HT-29 (cell line): ENCODE results near the gene SMDT1. TPM values are rescaled to one million over a fixed set of nuclear protein-coding genes. Genes with fewer than 3 reads are reported as not detected.
"Not testable (repeated sequence)": the region's sequence is repeated elsewhere in the genome, so short reads cannot be mapped to it uniquely, and the experiment has no call there.

ENCODE experiments used
- DNase-seq: peaks from one replicate; pipeline ENCODE4 v3.0.0-alpha.2; 2015; ENCODE audit warnings: low spot score
- total RNA-seq: library from RNA; depleted of rRNA; stranded (reverse); fragments of >200 nt; shearing (Covaris generic); gene quantifications from 2 replicates; pipeline ENCODE4 v1.2.3, GENCODE V29; 2014

SMDT1 gene
- total RNA-seq, 1 experiment from 2014 or later: 18.9 TPM

DNA sequence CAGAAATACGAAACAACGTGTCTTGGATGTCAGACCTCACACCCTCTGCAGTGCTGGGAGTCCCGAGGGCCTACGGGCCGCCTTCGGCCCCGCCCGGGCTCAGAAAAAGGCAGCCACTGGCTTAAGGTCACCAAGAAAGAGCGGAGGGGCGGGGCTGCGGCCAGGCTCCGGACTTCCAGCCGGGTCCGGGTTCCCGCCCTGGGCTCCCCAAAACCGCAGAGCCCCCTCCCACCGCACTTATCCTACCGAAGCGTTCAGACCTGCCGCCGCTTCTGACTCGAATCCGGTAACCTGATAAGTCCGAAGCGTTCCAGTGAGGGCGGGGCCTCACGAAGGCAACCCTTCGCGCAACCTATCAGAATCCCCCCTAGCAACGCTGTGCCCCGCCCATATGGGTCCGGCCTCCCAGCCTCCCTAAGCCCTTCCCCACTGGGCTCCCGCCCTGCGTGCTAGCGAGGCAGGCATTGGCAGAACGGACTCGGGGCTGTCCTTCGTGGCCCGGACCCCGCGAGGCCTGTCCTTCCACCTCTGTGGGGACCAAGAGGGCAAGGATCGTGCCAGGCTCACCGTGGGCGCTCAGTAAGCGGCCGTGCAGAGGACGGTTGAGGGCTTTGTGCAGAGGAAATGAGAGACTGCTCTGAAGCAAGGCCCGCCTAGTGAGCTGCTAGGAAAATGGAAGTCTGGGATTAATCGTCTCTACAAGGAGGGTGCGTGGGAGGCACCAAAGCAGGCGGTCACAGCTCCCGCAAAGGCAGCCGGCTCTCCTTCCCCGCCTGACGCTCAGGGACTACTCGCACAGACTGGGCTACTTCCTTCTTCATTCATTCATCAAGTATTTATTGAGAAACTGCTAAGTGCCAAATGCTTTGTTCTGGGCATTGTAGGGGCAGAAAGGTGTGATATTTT lies 8.7 kb upstream of the SMDT1 start, which contains the start of gene NAGA:
Gene NAGA, minus strand, starts transcription at position 296 of the 906 bp plus-strand sequence. CDS start 515 bp downstream, outside the sequence.
- peak; percentile 92 for DNase-seq

DNA sequence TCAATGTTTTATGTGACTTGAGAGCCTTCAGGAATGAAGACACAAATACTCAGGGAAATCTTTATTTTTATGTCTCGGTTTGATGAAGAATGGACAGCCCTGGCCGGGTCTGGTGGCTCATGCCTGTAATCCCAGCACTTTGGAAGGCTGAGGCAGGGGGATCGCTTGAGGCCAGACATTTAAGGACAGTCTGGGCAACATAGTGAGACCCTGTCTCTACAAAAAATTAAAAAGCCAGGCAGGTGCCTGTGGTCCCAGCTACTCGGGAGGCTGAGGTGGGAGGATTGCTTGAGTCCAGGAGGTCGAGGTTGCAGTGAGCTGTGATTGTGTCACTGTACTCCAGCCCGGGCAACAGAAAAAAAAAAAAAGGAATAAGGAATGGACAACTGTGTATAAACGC lies 8.0 kb upstream of the SMDT1 start:
- DNase-seq: not testable (repeated sequence)

DNA sequence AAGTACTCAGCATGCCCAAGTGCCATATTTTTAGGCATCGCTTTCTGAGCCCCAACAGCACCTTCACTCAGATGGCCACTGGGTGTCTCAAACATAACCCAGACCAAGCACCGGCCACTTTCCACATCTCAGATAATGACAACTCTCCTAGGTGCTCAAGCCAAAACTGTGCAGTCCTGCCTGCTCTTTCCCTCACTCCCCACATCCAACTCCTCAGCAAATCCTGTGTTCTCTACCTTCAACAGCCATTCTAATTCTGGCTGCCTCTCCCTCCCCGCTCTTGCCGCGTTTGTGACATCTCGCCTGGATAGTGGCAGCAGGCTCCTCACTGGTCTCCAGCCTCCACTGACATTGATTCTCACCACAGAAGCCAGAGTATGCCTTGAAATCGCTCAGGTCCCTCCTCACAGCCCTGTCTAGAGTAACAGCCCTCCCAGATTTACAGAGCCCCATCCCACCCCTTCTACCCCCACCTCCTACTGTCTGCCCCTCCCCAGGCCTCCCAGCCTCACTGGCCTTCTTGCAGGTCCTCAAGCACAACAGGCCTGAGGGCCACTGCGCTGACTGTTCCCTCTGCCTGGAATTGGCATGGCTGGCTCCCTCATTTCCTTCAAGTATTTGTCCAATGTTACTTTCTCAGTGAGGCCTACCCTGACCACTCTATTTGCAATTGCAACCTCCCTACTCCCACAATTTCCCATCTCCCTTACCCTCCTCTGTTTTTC lies 6.7 kb upstream of the SMDT1 start:
- peak; percentile 14 for DNase-seq

DNA sequence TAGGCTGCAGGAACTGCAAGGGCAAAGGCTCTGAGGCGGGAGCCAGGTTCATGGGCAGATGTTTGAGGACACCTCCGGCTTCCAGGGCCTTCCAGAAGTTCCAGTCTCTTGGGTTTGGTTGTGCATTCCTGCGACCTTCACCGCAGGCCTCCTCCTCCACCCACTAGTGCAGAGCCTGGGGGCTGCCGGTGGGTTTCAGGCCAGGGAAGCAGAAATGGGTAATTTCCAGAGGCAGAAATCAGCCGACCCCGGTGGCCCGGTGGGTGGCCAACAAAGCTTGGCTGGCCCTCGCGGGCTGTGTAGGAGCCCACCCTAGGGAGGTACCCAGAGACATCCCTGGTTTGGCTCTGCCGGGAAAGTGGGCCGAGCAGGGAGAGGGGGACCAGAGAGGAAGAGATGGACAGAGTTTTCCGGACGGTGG lies 5.9 kb upstream of the SMDT1 start:
- no peak for DNase-seq

DNA sequence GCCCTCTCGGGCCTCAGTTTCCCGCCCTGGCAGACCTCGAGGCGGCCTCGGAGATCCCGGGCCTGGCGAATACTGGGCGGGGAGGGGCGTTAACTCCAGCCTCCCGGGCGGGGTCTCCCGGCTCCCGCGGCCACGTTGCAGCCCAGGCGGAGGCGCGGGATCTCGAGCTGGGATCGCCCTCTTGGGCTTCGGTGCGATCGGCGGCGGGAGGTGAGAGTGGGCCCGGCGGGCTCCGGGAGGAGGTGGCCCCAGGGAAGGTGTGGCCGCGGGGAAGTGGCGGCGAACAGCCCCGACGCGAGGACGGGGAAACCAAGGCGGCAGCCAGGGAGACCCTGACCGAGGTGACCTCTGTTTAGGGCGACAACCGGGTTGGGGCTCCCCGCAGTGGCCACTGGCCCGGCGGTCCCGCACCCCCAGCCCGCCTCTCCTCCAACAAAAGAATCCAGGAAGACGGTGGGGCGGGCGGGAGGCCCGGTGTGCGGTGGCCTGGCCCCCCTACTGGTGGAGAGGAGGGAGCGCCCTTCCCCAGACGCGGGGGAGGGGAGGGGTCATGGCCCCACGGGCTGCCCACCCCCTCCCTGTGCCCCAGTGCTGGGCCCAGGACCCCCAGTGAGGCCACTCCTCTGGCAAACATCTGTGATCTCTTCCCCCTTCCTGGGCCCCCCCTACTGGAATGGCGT lies 5.2 kb upstream of the SMDT1 start, which contains the start of gene PHETA2:
Gene PHETA2, plus strand, starts transcription at position 117 of the 680 bp plus-strand sequence. CDS start 3,046 bp downstream, outside the sequence.
- peak; percentile 25 for DNase-seq

DNA sequence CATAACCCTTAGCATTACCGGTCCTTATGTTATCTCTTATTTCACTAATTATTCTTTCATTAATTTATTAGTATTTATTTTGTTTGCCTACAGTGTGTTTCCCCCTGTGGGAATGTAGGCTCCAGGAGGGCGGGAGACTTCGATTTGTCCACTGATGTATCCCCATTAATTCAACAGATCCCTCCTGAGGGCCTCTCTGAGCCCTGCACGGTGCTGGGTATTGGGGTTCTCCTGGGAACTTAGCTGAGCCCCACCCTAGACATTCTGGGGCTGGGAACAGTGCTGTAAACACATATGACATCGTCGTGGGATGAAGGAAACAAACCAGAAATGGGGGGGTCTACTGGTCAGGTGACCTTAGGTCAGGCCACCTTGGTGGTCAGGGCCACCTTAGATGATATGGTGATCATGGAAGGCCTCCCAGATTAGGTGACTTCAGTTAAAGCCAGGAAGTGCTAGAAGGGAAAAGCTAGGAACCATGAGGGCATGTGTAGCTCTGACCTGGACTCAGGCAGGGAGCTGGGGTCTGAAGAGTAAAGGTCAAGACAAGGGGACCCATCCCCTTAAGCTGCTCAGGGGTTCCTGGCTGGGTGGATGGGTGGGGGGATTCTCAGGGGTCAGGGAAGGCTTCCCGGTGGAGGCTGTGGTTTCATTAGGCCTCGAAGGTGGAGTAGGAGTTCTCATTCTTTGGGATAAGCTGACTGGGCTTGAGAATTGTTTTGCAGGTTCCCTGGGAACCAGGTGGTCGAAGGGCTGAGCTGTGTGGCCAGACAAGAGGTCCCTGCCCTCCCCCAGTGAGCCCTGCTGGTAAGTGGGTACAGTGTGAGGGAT lies 4.4 kb upstream of the SMDT1 start:
- DNase-seq: no peak

DNA sequence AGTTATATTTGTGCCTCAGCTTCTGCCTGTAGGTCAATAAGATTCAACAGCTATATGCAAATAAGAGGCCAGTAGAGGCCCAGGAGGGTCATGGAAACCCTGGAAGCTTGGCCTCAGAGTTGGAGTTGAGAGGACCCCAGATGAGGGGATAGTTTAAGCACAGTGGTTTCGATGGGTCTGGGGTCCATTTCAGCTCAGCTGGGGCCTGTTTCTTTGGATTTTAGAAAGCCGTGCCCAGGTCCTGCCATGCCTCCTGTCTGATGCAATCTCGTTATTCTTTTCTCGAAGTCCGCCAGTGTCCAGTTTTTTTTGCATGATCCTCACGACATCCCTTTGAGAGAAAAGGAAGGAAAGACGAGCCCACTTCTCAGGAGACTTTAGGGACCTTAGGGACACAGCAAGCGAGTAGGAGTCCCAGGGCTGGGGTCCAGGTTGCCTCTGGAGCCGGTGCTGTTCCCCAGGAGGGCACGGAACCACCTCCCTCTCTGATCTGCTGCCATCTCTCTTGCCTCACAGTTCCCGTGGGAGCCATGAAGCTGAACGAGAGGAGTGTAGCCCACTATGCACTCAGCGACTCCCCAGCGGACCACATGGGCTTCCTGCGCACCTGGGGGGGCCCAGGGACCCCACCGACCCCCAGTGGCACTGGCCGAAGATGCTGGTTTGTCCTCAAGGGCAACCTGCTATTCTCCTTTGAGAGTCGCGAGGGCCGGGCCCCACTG lies 2.6 kb upstream of the SMDT1 start:
- DNase-seq: no peak

DNA sequence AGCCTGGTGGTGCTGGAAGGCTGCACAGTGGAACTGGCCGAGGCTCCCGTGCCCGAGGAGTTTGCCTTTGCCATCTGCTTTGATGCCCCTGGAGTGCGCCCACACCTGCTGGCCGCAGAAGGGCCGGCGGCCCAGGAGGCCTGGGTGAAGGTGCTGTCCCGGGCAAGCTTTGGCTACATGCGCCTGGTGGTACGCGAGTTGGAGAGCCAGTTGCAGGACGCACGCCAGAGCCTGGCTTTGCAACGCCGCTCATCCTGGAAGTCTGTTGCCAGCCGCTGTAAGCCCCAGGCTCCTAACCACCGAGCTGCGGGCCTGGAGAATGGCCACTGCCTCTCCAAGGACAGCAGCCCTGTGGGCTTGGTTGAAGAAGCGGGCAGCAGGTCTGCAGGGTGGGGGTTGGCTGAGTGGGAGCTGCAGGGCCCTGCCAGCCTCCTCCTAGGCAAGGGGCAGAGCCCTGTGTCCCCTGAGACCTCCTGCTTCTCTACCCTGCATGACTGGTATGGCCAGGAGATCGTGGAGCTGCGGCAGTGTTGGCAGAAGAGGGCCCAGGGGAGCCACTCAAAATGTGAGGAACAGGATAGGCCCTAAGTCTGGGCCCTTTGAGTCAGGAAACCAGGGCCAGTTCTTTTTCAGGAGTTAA lies 1.9 kb upstream of the SMDT1 start:
- no peak for DNase-seq

DNA sequence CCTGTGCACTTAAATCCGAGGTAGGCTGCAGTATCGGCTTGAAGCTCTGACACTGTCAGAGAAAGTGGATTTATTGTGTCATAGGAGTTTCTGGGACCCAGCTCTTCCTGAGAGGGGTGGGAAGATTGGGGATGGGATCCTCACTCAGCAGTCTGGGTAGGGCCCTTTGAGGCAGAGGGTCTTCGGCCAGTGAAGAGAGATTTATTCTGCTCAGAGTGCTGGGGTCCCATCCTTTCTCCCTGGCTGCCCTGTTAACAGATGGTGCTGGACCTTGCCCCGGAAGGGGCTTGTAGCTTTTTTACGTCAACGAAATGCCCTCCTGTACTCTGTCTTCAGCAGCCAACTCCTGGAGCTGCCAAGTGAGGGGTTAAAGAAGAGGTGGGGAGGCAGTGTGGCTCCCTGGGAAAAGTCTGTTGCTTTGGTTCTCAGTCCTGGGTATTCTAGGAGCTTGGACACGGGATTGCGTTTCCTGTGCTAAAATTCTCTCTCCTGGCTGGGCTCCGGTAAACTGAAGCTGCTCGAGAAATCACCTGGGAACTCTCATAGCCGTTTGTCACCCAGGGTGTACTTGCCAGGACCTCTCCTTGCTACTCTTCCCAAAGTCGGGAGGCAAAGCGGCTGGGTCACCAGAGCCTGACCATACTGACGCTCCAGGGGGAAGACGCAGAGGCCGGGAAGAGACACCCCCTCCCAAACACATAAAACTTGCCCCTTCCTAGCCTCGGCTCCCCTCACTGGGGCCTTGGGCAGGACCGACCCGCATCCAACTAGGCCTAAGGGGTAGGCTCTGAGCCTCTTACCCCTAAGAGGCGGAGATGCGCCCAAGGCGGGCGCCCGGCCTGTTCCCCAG lies 806 bp upstream of the SMDT1 start:
- DNase-seq: no peak

DNA sequence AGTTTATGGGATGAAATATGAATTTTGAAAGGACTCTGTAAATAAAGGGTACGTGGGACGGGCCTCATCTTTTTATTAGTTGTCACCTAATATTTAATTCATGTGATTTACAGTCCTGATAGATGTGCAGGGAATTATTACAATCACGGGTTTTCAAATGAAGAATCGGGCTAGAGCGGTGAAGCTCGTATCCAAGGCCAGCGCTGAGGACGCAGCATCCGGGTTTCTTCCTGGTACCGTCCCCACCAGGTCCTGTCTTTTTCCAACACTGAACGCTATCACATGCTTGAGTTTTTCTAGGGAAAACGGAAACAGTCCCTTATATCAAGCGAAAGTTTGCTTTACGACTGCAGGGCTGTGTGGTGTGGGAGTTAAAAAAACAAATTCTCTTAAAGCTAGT lies 787 bp downstream of the SMDT1 start:
- peak; percentile 39 for DNase-seq

DNA sequence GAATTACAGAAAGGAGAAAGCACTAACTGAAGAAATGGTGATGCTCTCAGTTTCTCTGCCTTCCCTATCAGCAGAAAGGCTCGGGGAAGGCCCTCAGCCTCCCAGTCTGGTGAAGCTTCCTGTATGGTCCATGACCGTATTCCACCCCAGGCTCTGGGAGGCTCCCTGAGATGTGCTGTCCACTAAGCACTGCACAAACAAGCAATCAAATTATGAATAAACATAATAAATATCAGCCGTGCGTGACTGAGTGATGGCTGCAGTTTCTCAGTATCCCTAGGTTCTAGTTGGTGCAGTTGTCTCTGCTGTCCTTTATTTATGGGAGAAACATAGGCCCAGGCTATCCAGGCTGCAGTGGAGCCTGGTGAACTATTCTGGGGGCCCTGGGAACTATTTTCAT lies 3.6 kb downstream of the SMDT1 start:
- DNase-seq: no peak

DNA sequence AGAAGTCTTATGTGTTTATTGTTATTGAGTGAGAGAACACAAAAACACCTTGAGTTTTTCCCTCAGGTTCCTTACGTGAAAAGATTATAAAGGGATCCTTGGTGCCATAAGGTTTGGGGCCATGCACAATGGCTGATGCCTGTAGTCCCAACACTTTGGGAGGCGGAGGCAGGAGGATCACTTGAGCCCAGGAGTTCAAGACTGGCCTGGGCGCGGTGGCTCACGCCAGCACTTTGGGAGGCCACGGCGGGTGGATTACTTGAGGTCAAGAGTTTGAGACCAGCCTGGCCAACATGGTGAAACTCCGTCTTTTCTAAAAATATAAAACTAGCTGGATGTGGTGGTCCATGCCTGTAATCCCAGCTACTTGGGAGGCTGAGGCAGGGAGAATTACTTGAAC lies 5.4 kb downstream of the SMDT1 start:
- no peak for DNase-seq

DNA sequence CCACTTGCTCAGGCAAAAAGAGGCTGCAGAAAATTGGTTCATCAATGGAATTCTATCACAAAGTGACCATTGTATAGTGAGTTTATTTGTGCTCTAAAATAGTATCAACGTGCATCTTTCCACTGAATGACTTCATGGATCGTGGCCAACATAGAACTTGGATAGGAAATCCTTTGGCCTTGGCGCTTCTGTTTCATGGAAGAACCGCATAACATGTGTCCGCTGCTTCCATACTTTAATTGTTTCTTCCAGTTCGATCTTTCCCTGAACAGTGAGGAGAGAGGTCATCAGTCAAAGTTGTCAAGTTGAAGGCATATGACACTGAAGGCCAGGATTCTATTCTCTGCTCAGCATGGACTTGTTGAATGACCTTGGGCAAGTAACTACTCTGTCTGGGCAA lies 6.6 kb downstream of the SMDT1 start:
- DNase-seq: no peak

DNA sequence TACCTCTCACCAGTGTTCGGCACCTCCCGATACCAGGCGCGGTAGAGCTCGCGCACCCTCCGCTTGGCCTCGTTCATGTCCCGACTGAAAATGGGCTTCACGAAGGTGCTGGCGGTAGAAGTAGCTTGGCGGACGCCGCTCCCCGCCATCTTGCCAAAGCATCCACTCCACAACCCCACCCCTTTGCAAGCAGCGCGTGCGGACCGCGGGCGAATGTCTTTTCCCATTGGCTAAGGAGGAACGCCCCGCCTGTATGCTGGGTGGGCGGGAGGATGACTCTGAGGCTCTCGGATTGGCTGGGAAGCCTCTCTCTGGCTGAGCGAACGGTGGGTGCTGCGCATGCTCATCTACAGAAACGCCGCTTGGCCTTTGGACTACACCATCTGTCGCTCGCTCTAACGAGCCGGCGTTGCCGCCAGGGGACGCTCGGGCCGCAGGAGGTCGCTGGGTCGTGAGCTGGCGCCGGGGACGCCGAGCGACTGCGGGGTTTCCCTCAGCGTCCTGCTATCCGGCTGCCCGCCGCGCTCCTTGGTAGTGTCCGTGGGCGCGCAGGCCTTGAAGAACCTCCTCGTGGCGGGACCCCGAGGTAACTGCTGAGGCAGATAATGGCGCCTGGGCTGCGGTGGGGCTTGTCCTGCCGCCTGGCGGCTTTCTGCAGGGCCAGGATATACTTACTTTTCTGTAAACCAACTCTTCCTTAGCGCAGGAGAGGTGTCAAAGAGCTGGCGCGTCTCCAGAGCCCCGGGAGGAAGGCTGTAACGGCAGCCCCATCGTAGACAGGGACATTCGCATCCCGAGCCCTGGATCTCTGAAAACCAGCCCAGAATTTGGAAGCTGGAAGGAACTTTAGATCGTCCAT lies 11.3 kb downstream of the SMDT1 start, which contains the start of gene NDUFA6:
Gene NDUFA6, minus strand, starts transcription at position 177 of the 859 bp plus-strand sequence. Its CDS starts 28 bp downstream, at position 149.
- peak; percentile 97 for DNase-seq

DNA sequence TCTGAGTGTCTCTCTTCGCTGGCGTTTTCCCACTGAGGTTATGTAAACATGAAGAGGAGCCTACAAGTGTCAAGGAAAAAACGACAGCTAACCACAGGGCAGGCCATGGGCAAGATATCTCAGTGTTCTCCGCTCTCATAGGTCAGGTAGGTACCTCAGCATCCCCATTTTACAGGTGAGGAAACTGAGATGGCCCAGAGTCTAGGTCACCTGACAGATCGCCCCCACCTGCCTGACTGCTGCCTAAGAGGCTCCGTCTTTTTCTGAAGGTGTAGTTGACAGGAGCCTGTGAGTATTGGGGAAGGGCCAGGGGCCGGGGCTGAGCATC lies 11.9 kb downstream of the SMDT1 start:
- DNase-seq: no peak

DNA sequence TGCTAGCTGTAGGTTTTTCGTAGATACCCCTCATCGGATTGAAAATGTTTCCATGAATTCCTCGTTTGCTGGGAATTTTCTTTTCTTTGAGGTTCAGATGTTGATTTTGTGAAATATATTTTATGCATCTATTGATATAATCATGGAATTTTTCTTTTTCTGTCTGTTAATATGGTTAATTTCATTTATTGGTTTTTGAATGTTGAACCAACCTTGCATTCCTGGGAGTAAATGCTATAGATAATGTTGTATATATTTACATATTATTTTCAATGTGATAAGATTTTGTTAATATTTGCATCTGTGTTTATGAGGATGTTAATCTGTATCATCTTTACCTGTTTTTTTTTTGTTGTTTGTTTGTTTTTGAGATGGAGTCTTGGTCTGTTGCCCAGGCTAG lies 21.7 kb downstream of the SMDT1 start:
- DNase-seq: no peak

DNA sequence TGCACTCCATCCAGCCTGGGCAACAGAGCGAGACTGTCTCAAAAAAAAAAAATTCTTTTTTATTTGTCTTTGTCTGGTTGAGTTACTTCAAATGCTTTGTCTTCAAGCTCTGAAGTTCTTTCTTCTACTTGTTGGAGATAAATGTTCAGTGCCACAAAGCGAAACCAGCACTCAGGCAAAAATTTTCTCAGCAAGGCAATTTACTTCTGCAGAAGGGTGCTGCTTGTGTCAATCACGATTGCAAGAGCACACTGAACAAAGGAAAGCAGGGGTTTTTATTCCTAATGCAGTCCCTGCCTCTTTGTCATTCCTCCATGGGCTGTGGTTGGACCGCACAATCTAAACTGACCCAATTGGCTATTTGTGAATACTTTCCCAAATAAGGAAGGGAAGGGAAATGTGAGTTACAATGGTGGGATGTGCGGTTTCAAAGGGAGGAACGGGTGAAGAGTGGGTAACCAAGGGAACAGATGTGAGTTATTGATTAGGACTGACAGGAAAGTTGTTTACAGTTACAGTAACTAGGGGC lies 24.9 kb downstream of the SMDT1 start:
- DNase-seq: not testable (repeated sequence)

DNA sequence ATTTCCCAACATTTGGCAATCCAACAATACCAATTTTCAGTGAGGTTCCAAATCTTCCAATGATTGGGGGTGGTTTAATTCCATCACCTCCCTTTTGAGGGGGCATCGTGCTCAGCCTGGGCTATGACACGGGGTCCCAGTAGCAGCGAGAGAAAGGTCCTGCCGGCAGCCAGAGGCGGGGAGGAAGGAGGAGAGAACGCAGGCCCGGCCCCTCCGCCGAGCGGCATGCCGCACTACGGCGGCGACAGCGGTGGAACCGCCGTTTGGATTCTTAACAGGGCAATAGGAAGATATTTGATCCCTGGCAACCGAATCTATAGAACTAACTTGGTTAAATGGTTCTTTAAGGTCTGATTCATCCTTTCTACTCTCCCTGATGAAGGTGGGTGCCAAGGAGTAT lies 29.3 kb downstream of the SMDT1 start:
- no peak for DNase-seq
